Endothelial cell of umbilical vein (primary cell): ENCODE results near the gene DAO. TPM values are rescaled to one million over a fixed set of nuclear protein-coding genes. Genes with fewer than 3 reads are reported as not detected.

Experiments
- BruUV-seq: library from RNA; stranded (reverse); fragments of 400-500 nt; replicated peaks from 2 replicates; lab custom pipeline; 2021; lab: Mats Ljungman, UMichigan
- CTCF ChIA-PET: fragments of 300-600, 350-600 bp; sonication (Branson Sonifier 250); formaldehyde crosslinking; loops from one replicate; lab custom pipeline; 2021; ENCODE audit warnings: antibody characterized with exemption, inconsistent platforms; lab: Charles Lee
- POLR2A ChIA-PET: fragments of 300-600, 350-600 bp; sonication (Branson Sonifier 250); formaldehyde crosslinking; loops from one replicate; lab custom pipeline; 2021; ENCODE audit warnings: antibody characterized with exemption, inconsistent platforms; lab: Charles Lee
- DNase-seq: peaks from one replicate; pipeline ENCODE4 v3.0.0-alpha.2; 2011; ENCODE audit warnings: low read depth, low spot score
- FAIRE-seq: peaks from 2 replicates; lab custom pipeline; 2011; peaks lifted over from hg19 to GRCh38; lab: Jason Lieb, UNC
- H2AFZ ChIP-seq: 2 replicates; pipeline ENCODE4 v1.6.0; 2012; ENCODE audit warnings: low read depth, low read length, control low read depth, inconsistent platforms
- H3K27ac ChIP-seq: 2 replicates; pipeline ENCODE4 v1.5.1; 2011; ENCODE audit warnings: low read depth, mild to moderate bottlenecking, control low read depth, low read length, moderate library complexity; ENCODE audit not compliant: insufficient read depth
- H3K27me3 ChIP-seq, 2 experiments: 2 replicates each; pipeline versions ENCODE4 v1.6.0 to v1.6.1; 2011; ENCODE audit warnings: low read length in 2 of 2, mixed read lengths in 1 of 2; ENCODE audit not compliant: control insufficient read depth in 2 of 2, insufficient read depth in 2 of 2
- H3K36me3 ChIP-seq, 2 experiments: 2 replicates in 1 of 2; 3 replicates in 1 of 2; pipeline ENCODE4 v1.5.1; 2011; ENCODE audit warnings: low read length in 2 of 2, mild to moderate bottlenecking in 1 of 2, moderate library complexity in 1 of 2; ENCODE audit not compliant: control insufficient read depth in 2 of 2, insufficient read depth in 2 of 2; ENCODE audit errors: extremely low read depth in 1 of 2
- H3K4me1 ChIP-seq: 3 replicates; pipeline ENCODE4 v1.5.1; 2011; ENCODE audit warnings: mild to moderate bottlenecking, low read length; ENCODE audit not compliant: control insufficient read depth, insufficient read depth; ENCODE audit errors: extremely low read depth
- H3K4me2 ChIP-seq: 2 replicates; pipeline ENCODE4 v1.6.1; 2011; ENCODE audit warnings: low read length, control low read depth, mixed read lengths; ENCODE audit not compliant: insufficient read depth
- H3K4me3 ChIP-seq, 3 experiments: fragments of 200-600 bp in 1 of 3; sonication (generic), shearing (Covaris generic) in 1 of 3; replicated peaks in 1 of 3; 2 replicates each; pipeline ENCODE4 v1.5.1; 2011 to 2016; ENCODE audit warnings: control low read depth in 3 of 3, low read length in 3 of 3, mild to moderate bottlenecking in 2 of 3, inconsistent platforms in 1 of 3, low read depth in 1 of 3, moderate library complexity in 1 of 3; ENCODE audit not compliant: insufficient read depth in 1 of 3
- H3K79me2 ChIP-seq: 2 replicates; pipeline ENCODE4 v1.6.0; 2012; ENCODE audit warnings: low read length, inconsistent platforms; ENCODE audit not compliant: control insufficient read depth, insufficient read depth
- H3K9ac ChIP-seq: replicated peaks from 2 replicates; pipeline ENCODE3; 2011; ENCODE audit warnings: low read length, control low read depth; ENCODE audit not compliant: insufficient read depth; ENCODE audit errors: extremely low read depth
- H3K9me1 ChIP-seq: replicated peaks from 3 replicates; pipeline ENCODE4 v1.6.0; 2011; ENCODE audit warnings: mild to moderate bottlenecking, low read length; ENCODE audit not compliant: control insufficient read depth, insufficient read depth; ENCODE audit errors: extremely low read depth
- H3K9me3 ChIP-seq: replicated peaks from 2 replicates; pipeline ENCODE4 v1.5.1; 2012; ENCODE audit warnings: low read length, inconsistent platforms; ENCODE audit not compliant: control insufficient read depth, insufficient read depth
- H4K20me1 ChIP-seq: replicated peaks from 2 replicates; pipeline ENCODE3; 2011; ENCODE audit warnings: mild to moderate bottlenecking, low read length; ENCODE audit not compliant: control insufficient read depth, insufficient read depth; ENCODE audit errors: extremely low read depth
- CTCF ChIP-seq, 2 donors: IDR thresholded peaks; 1 replicate in 1 of 2; 2 replicates in 1 of 2; pipeline ENCODE4 v1.5.1; 2011; ENCODE audit warnings: low read length in 2 of 2, mild to moderate bottlenecking in 2 of 2, moderate library complexity in 2 of 2, control low read depth in 1 of 2, inconsistent platforms in 1 of 2, low read depth in 1 of 2; ENCODE audit not compliant: insufficient read depth in 1 of 2; ENCODE audit errors: extremely low read depth in 1 of 2
- EZH2 ChIP-seq: IDR thresholded peaks from 2 replicates; pipeline ENCODE4 v1.6.1; 2012; ENCODE audit warnings: borderline replicate concordance, low read depth, mild to moderate bottlenecking, moderate library complexity, low read length, inconsistent platforms; ENCODE audit not compliant: severe bottlenecking
- FOS ChIP-seq: IDR thresholded peaks from 2 replicates; pipeline ENCODE4 v1.6.1; 2011; ENCODE audit warnings: mild to moderate bottlenecking, low read length, moderate library complexity, borderline replicate concordance; ENCODE audit not compliant: insufficient read depth
- GATA2 ChIP-seq: IDR thresholded peaks from 2 replicates; pipeline ENCODE4 v1.7.0; 2011; ENCODE audit warnings: low read depth, mild to moderate bottlenecking, moderate library complexity, mixed read lengths, low read length; ENCODE audit not compliant: insufficient read length, insufficient read depth
- JUN ChIP-seq: IDR thresholded peaks from 2 replicates; pipeline ENCODE4 v1.6.1; 2011; ENCODE audit warnings: borderline replicate concordance, low read depth; ENCODE audit not compliant: insufficient read length, insufficient read depth
- MAX ChIP-seq: IDR thresholded peaks from 2 replicates; pipeline ENCODE4 v1.6.1; 2011; ENCODE audit not compliant: insufficient read depth, insufficient read length
- MYC ChIP-seq: IDR thresholded peaks from one replicate; pipeline ENCODE4 v1.6.1; 2011; ENCODE audit warnings: mild to moderate bottlenecking, low read depth, low read length
- POLR2A ChIP-seq: IDR thresholded peaks from 2 replicates; pipeline ENCODE4 v1.6.1; 2012; ENCODE audit warnings: low read depth, mild to moderate bottlenecking, control low read depth, low read length
- POLR2AphosphoS5 ChIP-seq: IDR thresholded peaks from 2 replicates; pipeline ENCODE4 v1.6.1; 2012; ENCODE audit warnings: low read depth, mild to moderate bottlenecking, control low read depth, low read length, moderate library complexity; ENCODE audit not compliant: insufficient read depth
- dilution Hi-C: fragments of 300-500 bp; cut with MboI; formaldehyde crosslinking; loops from one replicate; pipeline ENCODE4 v1.15.0; 2019; ENCODE audit warnings: low sequenced_read_pairs; ENCODE audit not compliant: extremely low pct_ligation_motif_present
- intact Hi-C: fragments of 100-400 bp; cut with micrococcal nuclease; formaldehyde crosslinking; loops from one replicate; pipeline ENCODE4 v1.10.0; 2022
- polyA plus RNA-seq, 4 experiments: library from polyadenylated mRNA; depleted of rRNA in 3 of 4; stranded (reverse) in 3 of 4; unstranded in 1 of 4; fragments of >200 nt; gene quantifications; 2 replicates each; pipeline versions ENCODE4 v1.2.1 to v1.2.3, GENCODE V29; 2011 to 2012; ENCODE audit warnings: missing spikeins in 1 of 4
- total RNA-seq: library from RNA; stranded (reverse); gene quantifications from 2 replicates; pipeline ENCODE4 v1.2.3, GENCODE V29; 2021

Gene DAO
- total and polyA plus RNA-seq, 2 donors (not counting 3 experiments of a cell fraction or from before 2014, with no cell fraction given): not detected

- TF ChIP-seq POLR2A (no peak), MAX (no peak), CTCF (IDR thresholded peaks at IDR 0.05; ENCODE audit: extremely low read depth in 1 of 2, insufficient read depth in 1 of 2, low read depth in 1 of 2, low read length in 2 of 2) (no peak), GATA2 (no peak), MYC (no peak), JUN (no peak), POLR2AphosphoS5 (no peak), EZH2 (no peak), FOS (no peak)
- no peak overlapping the region for H3K27ac ChIP-seq
Measured at GRCh38 chr12:108914121-108914531, 34.2 kb downstream of the DAO start.

More at GRCh38 chr12:108914121-108914531, 34.2 kb downstream of the DAO start:
- dilution Hi-C loops (no loop called here), intact Hi-C loops (no loop called here)
- Histone ChIP-seq H3K27me3 (peaks cover 0 to 1% of the 10 kb centered on the region in 2 experiments), H3K9me1 (no peaks in the 10 kb centered on the region), H3K9me3 (no peaks in the 10 kb centered on the region), H3K36me3 (no peaks in the 10 kb centered on the region), H3K9ac (no peak overlapping the region), H3K4me1 (no peaks in the 10 kb centered on the region), H3K79me2 (no peaks in the 10 kb centered on the region), H3K4me3 (no peak overlapping the region), H4K20me1 (no peaks in the 10 kb centered on the region), H2AFZ (no peak overlapping the region), H3K4me2 (no peak overlapping the region)
- ChIA-PET CTCF (no interaction called here), POLR2A (no interaction called here)
- no TSS peak for BruUV-seq
- FAIRE-seq (no peak), DNase-seq (no peak)
